ENCODE results near the gene TSLP.

DNA sequence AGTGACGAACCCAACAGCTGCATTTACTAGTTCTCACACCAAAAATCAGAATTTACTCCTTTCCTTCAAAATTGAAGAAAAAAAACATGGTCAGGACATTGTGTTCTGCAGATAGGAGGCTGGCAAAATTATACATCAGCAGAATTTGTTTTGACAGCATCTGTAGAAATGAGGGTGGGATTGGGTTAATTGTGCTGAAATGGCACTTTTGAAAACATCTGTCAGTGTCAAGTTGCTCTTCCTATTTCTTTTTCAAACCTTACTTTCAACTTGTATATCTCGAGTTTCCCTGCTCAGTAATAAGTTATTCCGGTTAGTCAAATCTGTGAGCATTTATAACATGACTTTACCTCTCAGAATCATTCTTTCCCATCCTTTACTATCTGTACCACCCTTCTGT lies 40.4 kb downstream of the TSLP start:
- no peak for TF ChIP-seq EZH2 (IDR thresholded peaks at IDR 0.05; ENCODE audit: borderline replicate concordance, insufficient read depth, low read depth, low read length, poor library complexity, severe bottlenecking)
- TF ChIP-seq, protein P1, sequence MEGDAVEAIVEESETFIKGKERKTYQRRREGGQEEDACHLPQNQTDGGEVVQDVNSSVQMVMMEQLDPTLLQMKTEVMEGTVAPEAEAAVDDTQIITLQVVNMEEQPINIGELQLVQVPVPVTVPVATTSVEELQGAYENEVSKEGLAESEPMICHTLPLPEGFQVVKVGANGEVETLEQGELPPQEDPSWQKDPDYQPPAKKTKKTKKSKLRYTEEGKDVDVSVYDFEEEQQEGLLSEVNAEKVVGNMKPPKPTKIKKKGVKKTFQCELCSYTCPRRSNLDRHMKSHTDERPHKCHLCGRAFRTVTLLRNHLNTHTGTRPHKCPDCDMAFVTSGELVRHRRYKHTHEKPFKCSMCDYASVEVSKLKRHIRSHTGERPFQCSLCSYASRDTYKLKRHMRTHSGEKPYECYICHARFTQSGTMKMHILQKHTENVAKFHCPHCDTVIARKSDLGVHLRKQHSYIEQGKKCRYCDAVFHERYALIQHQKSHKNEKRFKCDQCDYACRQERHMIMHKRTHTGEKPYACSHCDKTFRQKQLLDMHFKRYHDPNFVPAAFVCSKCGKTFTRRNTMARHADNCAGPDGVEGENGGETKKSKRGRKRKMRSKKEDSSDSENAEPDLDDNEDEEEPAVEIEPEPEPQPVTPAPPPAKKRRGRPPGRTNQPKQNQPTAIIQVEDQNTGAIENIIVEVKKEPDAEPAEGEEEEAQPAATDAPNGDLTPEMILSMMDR (IDR thresholded peaks at IDR 0.05), result no peak

Data from B cell (primary cell).